CD4-positive, alpha-beta T cell treated with Interferon alpha-2 for 1 hour (primary cell): ENCODE measurements around the gene SPSB1.

Experiments used
- DNase-seq, 2 donors: peaks; one replicate each; pipeline ENCODE4 v3.0.0-alpha.2; 2020 to 2022

The SPSB1 gene

DNA sequence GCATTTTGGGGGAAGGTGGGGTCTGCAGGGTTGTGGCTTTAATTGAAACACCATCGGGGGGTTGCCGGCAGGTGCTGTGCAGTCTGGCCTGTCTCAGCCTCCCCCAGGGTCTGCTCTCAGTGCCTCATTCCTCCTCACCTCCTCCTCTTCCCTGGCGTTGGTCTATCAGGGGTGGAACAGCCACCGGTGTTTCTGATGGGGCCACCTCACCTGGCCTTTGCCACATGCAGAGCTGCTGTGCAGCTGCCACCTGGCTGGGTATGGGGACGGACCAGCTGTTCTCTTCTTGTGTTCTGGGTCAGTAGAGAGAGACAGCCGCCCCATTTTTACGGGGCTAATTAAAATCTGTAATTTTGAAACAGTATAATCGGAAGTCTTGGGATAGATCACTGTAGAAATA is 53.9 kb downstream of the SPSB1 start:
- no peak for DNase-seq

DNA sequence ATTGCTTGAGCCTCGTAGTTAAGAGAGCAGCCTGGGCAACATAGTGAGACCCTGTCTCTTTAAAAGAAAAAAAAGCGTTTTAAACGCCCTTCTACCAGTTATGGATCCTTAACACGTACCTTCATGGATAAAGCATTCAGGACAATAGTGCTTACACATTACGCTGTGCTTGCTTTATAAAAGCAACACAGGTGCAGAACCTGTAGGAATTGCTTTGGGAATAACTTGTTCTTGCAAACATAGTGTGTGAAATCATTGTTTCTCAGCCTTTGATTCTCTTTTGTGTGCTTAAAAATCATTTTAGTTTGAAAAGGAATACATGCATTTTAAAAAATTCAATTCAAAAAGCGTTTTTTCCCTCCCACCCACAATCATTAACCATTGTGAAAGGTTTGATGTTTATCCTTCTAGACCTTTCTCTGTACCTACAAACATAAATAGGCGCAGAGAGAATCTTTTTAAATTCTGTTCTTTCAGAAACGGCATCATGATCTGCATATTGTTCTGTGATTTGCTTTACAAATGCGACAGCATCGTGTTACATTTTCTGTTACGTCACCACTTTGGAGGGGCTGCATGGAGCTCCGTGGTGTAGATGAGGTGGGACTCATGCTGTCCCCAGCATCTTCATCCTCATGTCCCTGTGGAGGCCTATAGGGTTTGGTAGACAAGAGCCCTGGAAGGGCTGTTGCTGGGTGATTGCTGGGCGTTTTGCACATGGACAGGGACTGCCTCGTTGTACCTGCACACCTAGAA is 54.6 kb downstream of the SPSB1 start:
- no peak for DNase-seq

DNA sequence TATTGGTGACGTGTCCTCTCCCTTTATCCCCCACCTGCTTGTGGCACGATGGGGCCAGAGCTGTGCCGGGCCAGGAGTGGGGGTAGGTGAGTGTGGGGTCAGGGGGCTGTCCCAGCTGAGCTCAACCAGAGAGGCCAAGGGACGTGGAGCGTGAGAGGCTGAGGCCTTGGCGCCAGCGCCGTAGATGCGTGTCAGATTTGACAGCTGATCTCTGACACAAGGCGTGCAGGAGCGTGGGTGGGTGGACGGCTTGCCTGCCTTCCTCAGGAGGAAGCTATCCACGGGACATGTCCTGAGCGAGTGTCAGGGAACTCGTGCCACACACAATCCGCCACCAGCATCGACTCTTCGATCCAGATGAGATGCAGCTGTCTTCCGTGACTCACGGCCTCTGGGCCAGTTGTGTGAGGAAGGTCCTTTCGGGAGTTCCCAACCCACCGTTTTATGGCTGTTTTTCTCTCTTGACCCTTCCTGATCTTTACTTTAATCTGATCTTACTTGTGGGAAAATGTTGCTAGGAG is 56.7 kb downstream of the SPSB1 start:
- DNase-seq = no peak

GRCh38 chr1:9350013-9350908 is 57.6 kb downstream of the SPSB1 start:
- DNase-seq = no peak

DNA sequence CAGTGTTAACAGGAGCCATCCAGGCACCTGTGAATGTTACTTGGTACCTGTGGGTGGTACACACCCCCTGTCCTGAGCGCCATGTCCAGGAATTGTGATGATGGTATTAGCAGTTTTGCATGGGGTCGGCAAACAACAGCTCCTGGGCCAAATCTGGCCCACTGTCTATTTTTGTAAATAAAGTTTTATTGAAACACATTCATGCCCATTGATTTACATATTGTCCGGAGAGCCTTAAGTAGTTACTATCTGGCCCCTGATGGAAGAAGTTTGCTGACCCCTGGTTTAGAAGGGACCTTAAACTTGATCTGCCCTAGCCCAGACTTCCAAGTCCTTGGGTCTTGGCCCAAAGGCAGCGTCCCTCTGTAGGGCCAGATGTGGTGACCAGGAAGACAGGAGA is 58.3 kb downstream of the SPSB1 start:
- DNase-seq = no peak

GRCh38 chr1:9351654-9352271 is 59.1 kb downstream of the SPSB1 start:
- no peak for DNase-seq

DNA sequence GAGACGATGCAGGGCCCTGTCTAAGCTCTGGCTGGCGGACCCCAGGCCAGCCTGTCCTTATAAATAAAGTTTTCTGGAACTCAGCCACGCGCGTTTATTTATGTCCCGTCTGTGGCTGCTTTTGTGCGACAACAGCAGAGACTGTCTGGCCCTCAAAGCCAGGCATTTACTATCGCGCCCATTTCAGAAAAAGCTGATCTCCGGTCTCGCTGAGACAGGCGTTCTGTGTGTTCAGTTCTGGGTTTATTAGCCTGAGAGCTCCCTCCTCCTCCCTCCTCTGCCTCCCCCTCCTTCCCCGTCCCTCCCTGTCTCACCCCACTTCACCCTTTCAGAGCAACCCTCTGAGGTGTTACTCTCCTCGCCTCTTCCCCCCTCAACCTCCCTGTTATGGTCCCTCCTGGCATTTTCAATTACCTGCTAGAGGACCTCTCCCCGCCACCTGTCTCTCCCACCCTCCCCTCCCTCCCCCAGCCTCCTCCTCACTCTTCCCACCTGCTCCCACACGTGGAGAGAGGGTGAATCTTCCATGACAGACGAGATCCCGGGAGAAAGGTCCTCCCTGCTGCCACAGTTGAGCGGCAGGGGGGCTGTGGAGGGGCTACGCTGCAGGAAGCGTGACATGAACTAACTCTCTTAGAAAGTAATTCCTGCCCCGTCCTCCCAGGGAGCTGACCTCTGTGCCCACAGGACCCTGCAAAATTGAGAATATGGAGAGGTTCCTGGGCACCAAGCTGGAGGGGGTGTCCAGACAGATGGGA is 59.9 kb downstream of the SPSB1 start:
- no peak for DNase-seq

- no peak for DNase-seq
Observed at GRCh38 chr1:9355503-9355902, 62.8 kb downstream of the SPSB1 start.

- no peak for DNase-seq
Observed at GRCh38 chr1:9356021-9356420, 63.3 kb downstream of the SPSB1 start.

DNA sequence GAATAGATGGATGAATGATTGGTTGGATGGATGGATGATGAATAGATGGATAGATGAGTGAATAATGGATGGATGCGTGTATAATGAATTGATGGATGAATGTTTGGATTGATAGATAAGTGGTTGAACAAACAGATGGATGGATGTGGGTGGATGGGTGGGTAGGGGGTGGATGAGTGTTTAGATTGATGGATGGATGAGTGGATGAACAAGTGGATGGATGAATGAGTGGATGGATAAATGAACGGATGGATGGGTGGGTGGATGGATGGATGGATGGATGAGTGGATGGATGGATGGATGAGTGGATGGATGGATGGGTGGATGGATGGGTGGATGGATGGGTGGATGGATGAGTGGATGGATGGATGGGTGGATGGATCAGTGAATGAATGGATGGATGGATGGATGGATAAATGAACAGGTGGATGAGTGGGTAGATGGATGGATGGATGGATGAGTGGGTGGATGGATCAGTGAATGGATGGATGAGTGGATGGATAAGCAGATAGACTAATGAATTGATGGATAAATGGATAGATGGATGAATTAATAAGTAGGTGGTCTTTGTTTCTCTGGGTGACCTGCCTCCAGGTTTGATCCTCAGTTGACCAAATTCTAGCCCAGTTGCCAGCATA is 64.3 kb downstream of the SPSB1 start:
- no peak for DNase-seq

DNA sequence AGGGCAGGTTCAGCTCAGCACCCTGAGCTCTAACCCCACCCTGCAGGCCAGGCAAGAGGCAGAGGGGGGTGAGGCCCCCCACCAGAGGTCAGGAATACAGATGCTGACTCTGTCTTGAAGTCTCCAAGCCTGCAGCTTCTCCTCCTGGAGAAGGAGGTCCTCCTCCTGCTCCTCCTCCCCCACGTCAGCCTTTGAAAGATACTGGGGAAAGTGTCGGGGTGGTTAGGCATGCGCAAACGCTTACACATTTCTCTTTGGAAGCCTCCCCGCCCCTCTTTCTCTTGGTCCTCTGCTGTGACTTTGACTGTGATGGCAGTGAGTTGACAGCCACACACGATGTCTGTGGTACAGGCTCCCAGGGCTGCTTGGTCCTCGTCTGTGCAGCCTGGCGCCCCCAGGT is 65.3 kb downstream of the SPSB1 start:
- DNase-seq = no peak

GRCh38 chr1:9360371-9361064 is 67.8 kb downstream of the SPSB1 start:
- DNase-seq = no peak

DNA sequence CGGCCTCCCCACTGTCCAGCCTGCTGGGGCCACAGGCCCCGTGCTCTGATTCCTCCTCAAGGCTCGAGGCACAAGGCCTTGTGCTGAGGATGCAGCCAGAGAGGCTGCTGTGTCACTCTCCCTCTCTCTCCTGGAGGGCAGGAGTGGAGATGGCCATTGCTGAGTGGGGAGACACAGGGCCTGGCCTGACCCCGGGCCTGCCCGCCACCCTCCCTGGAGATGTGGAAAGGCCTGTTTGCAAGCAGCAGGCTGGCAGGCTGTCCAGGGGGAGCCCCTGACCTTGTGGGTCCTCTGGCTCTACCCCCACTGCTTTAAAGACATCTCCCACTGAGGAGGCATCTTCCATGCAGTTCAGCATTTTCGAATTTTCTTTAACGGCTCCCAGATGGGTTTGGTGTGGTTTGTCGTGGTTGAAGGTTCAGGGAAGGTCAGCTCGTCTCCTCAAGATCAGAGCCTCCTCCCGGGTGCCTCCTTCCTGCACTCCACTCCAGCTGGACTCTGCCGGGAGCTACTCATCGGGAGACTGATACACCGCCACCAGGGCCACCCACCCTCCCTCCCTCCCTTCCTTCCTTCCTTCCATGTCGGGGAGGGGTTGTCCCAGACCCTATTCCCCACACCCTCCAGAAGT is 69.1 kb downstream of the SPSB1 start:
- DNase-seq = no peak

DNA sequence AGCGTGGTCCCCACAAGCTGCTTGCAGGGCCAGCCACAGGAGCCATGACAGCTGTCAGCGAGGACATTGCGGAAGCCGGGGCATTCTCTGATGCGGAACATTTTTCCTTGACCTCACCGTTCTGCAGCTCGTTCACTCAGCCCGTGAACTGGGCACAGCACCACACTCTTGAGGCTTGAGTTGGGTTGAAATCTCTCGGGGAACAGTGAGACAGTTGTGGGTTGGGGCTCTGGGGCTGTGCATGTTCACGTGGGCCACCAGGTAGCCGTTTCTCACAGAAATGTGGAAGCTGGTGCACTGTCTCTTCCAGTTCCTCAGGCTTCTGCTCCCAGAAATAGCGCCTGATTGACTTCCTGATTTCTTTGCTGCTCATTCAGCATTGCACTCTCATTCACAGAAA is 69.8 kb downstream of the SPSB1 start:
- no peak for DNase-seq

GRCh38 chr1:9363061-9363471 is 70.4 kb downstream of the SPSB1 start:
- DNase-seq = no peak

DNA sequence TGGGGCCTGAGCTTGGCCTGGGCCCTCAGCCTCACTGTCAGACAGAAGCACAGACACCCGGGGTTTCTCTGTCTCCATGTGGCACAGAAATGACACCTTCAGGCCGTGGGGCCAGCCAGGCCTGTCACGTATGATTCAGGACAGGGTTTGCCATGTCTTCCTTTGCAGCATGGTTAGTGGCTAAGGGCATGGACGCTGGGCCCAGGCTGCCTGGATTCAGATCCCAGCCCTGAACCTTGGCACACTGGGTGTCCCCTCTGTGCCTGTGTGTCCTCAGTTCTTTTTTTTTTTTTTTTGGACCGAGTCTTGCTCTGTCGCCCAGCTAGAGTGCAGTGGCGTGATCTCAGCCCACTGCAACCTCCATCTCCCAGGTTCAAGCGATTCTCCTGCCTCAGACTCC is 73.6 kb downstream of the SPSB1 start:
- no peak for DNase-seq

DNA sequence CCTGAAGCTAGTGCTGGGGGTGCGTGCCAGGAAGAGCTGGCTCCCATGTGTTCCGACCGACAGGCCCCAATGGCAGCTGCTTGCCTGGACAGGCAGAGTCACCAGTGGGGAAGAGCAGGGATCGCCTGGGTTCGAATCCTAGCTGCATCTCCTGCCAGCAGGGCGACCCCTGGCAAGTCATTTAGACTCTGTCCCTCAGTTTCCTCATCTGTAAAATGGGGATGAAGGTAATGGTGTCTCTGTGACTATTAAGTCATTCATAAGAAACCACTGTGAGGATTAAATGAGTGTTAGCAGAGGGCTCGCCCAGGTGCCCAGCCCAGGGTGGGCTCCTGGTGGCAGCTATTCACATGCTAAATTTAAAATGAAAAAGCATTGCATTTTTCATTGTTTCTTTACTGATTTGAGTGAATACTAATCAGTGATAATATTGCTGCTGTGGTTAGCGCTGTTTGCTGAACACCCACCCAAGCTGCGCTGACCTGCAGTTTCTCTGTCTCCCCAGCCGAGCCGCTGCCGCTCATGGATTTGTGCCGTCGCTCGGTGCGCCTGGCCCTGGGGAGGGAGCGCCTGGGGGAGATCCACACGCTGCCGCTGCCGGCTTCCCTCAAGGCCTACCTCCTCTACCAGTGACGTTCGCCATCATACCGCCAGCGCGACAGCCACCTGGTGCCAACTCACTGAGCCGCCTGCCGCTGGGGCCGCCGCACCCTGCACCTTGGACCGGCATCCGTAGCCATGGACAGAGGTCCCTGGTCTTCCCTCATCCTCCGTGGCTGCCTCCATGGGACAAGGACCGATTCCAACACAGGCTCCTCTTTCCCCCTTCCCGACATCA is 74.5 kb downstream of the SPSB1 start:
- DNase-seq = no peak

GRCh38 chr1:9367806-9368205 is 75.1 kb downstream of the SPSB1 start:
- DNase-seq = no peak

DNA sequence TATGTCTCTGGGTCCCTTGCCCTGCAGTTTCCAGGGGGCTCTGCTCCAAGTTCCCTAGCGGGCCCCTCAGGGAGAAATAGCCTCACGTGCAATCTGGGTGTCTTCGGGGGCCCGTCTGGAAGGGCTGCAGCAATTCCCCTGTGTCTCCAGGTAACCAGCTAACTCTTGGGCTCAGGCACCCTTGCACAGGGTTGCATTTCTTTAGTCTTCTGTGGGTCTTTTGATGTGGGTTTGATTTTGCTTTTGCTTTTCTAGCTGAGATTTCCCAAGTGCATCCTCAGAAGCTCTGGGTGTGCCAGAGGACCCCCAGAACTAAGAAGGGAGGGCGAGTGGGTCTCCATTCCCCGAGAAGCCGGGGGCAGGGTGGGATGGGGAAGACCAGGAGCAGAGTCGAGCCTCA is 75.7 kb downstream of the SPSB1 start:
- DNase-seq = no peak
